ENCODE measurements around the gene CACNA2D1. TPM values are rescaled to one million over a fixed set of nuclear protein-coding genes. Genes with fewer than 3 reads are reported as not detected.

Gene CACNA2D1
- total RNA-seq, 1 donor from 2014 or later, result not detected

GRCh38 chr7:82221152-82221674, 222.4 kb downstream of the CACNA2D1 start:
- no peaks in the 10 kb centered on the region for H3K36me3 Mint-ChIP-seq (ENCODE audit: low read depth)
- H3K27me3 Mint-ChIP-seq, result no peaks in the 10 kb centered on the region
- H3K4me1 Mint-ChIP-seq, result no peaks in the 10 kb centered on the region
- H3K9me3 Mint-ChIP-seq, result no peaks in the 10 kb centered on the region
- no peak overlapping the region for H3K27ac Mint-ChIP-seq
- no peak for DNase-seq
- H3K4me3 Mint-ChIP-seq, result no peak overlapping the region
- intact Hi-C loops (cut with micrococcal nuclease), result no loop called here

- no peaks in the 10 kb centered on the region for H3K9me3 Mint-ChIP-seq
- DNase-seq, result no peak
- intact Hi-C loops (cut with micrococcal nuclease), result no loop called here
- no peak overlapping the region for H3K4me3 Mint-ChIP-seq
- no peaks in the 10 kb centered on the region for H3K36me3 Mint-ChIP-seq (ENCODE audit: low read depth)
- no peaks in the 10 kb centered on the region for H3K27me3 Mint-ChIP-seq
- no peak overlapping the region for H3K27ac Mint-ChIP-seq
- H3K4me1 Mint-ChIP-seq, result no peaks in the 10 kb centered on the region
Measured at GRCh38 chr7:82212466-82212865, 231.1 kb downstream of the CACNA2D1 start.

GRCh38 chr7:82211333-82211732, 232.2 kb downstream of the CACNA2D1 start:
- H3K36me3 Mint-ChIP-seq (ENCODE audit: low read depth), result no peaks in the 10 kb centered on the region
- no peak for DNase-seq
- H3K4me1 Mint-ChIP-seq, result no peaks in the 10 kb centered on the region
- H3K27me3 Mint-ChIP-seq, result no peaks in the 10 kb centered on the region
- H3K4me3 Mint-ChIP-seq, result no peak overlapping the region
- no peaks in the 10 kb centered on the region for H3K9me3 Mint-ChIP-seq
- intact Hi-C loops (cut with micrococcal nuclease), result no loop called here
- H3K27ac Mint-ChIP-seq, result no peak overlapping the region

GRCh38 chr7:82210416-82211184, 233.0 kb downstream of the CACNA2D1 start:
- no peak for DNase-seq
- Mint-ChIP-seq H3K27me3 (no peaks in the 10 kb centered on the region), H3K27ac (no peak overlapping the region), H3K9me3 (no peaks in the 10 kb centered on the region), H3K36me3 (ENCODE audit: low read depth) (no peaks in the 10 kb centered on the region), H3K4me3 (no peak overlapping the region), H3K4me1 (no peaks in the 10 kb centered on the region)
- intact Hi-C loops (cut with micrococcal nuclease), result no loop called here

- H3K4me1 Mint-ChIP-seq, result no peaks in the 10 kb centered on the region
- no peaks in the 10 kb centered on the region for H3K27me3 Mint-ChIP-seq
- H3K27ac Mint-ChIP-seq, result no peak overlapping the region
- intact Hi-C loops (cut with micrococcal nuclease), result no loop called here
- H3K36me3 Mint-ChIP-seq (ENCODE audit: low read depth), result no peaks in the 10 kb centered on the region
- no peak overlapping the region for H3K4me3 Mint-ChIP-seq
- H3K9me3 Mint-ChIP-seq, result no peaks in the 10 kb centered on the region
- DNase-seq, result no peak
Measured at GRCh38 chr7:82209179-82209747, 234.3 kb downstream of the CACNA2D1 start.

- Mint-ChIP-seq H3K4me3 (no peak overlapping the region), H3K4me1 (no peaks in the 10 kb centered on the region), H3K27ac (no peak overlapping the region), H3K9me3 (no peaks in the 10 kb centered on the region), H3K36me3 (ENCODE audit: low read depth) (no peaks in the 10 kb centered on the region), H3K27me3 (no peaks in the 10 kb centered on the region)
- intact Hi-C loops (cut with micrococcal nuclease), result no loop called here
- no peak for DNase-seq
Measured at GRCh38 chr7:82204694-82205093, 238.9 kb downstream of the CACNA2D1 start.

GRCh38 chr7:82202965-82203364, 240.6 kb downstream of the CACNA2D1 start:
- Mint-ChIP-seq H3K4me3 (no peak overlapping the region), H3K27me3 (no peaks in the 10 kb centered on the region), H3K27ac (no peak overlapping the region), H3K36me3 (ENCODE audit: low read depth) (no peaks in the 10 kb centered on the region), H3K9me3 (no peaks in the 10 kb centered on the region), H3K4me1 (no peaks in the 10 kb centered on the region)
- intact Hi-C loops (cut with micrococcal nuclease), result no loop called here
- no peak for DNase-seq

GRCh38 chr7:82202107-82202506, 241.5 kb downstream of the CACNA2D1 start:
- no peak for DNase-seq
- Mint-ChIP-seq H3K27ac (no peak overlapping the region), H3K9me3 (no peaks in the 10 kb centered on the region), H3K27me3 (no peaks in the 10 kb centered on the region), H3K4me1 (no peaks in the 10 kb centered on the region), H3K36me3 (ENCODE audit: low read depth) (no peaks in the 10 kb centered on the region), H3K4me3 (no peak overlapping the region)
- intact Hi-C loops (cut with micrococcal nuclease), result no loop called here

GRCh38 chr7:82200601-82201000, 243.0 kb downstream of the CACNA2D1 start:
- Mint-ChIP-seq H3K9me3 (no peaks in the 10 kb centered on the region), H3K4me3 (no peak overlapping the region), H3K27ac (no peak overlapping the region), H3K36me3 (ENCODE audit: low read depth) (no peaks in the 10 kb centered on the region), H3K27me3 (no peaks in the 10 kb centered on the region), H3K4me1 (no peaks in the 10 kb centered on the region)
- DNase-seq, result no peak
- intact Hi-C loops (cut with micrococcal nuclease), result no loop called here

GRCh38 chr7:82194016-82194643, 249.4 kb downstream of the CACNA2D1 start:
- Mint-ChIP-seq H3K27me3 (no peaks in the 10 kb centered on the region), H3K9me3 (no peaks in the 10 kb centered on the region), H3K36me3 (ENCODE audit: low read depth) (no peaks in the 10 kb centered on the region), H3K4me1 (no peaks in the 10 kb centered on the region), H3K4me3 (no peak overlapping the region), H3K27ac (no peak overlapping the region)
- no peak for DNase-seq
- intact Hi-C loops (cut with micrococcal nuclease), result no loop called here

GRCh38 chr7:82188636-82189035, 254.9 kb downstream of the CACNA2D1 start:
- H3K36me3 Mint-ChIP-seq (ENCODE audit: low read depth), result no peaks in the 10 kb centered on the region
- intact Hi-C loops (cut with micrococcal nuclease), result no loop called here
- no peak for DNase-seq

GRCh38 chr7:82185443-82185842, 258.1 kb downstream of the CACNA2D1 start:
- no peak overlapping the region for H3K27ac Mint-ChIP-seq
- H3K9me3 Mint-ChIP-seq, result no peaks in the 10 kb centered on the region
- H3K27me3 Mint-ChIP-seq, result no peaks in the 10 kb centered on the region
- intact Hi-C loops (cut with micrococcal nuclease), result no loop called here
- DNase-seq, result no peak
- no peaks in the 10 kb centered on the region for H3K4me1 Mint-ChIP-seq
- H3K36me3 Mint-ChIP-seq (ENCODE audit: low read depth), result no peaks in the 10 kb centered on the region
- H3K4me3 Mint-ChIP-seq, result no peak overlapping the region

More at GRCh38 chr7:82188636-82189035, 254.9 kb downstream of the CACNA2D1 start:
- Mint-ChIP-seq H3K9me3 (no peaks in the 10 kb centered on the region), H3K4me1 (no peaks in the 10 kb centered on the region), H3K27ac (no peak overlapping the region), H3K27me3 (no peaks in the 10 kb centered on the region), H3K4me3 (no peak overlapping the region)

GRCh38 chr7:82183634-82184033, 259.9 kb downstream of the CACNA2D1 start:
- intact Hi-C loops (cut with micrococcal nuclease), result no loop called here
- no peaks in the 10 kb centered on the region for H3K36me3 Mint-ChIP-seq (ENCODE audit: low read depth)
- no peaks in the 10 kb centered on the region for H3K9me3 Mint-ChIP-seq
- no peaks in the 10 kb centered on the region for H3K4me1 Mint-ChIP-seq
- no peaks in the 10 kb centered on the region for H3K27me3 Mint-ChIP-seq
- no peak overlapping the region for H3K27ac Mint-ChIP-seq
- H3K4me3 Mint-ChIP-seq, result no peak overlapping the region
- no peak for DNase-seq

GRCh38 chr7:82179311-82179710, 264.3 kb downstream of the CACNA2D1 start:
- intact Hi-C loops (cut with micrococcal nuclease), result no loop called here
- H3K4me1 Mint-ChIP-seq, result no peaks in the 10 kb centered on the region
- DNase-seq, result no peak
- H3K27me3 Mint-ChIP-seq, result no peaks in the 10 kb centered on the region
- H3K36me3 Mint-ChIP-seq (ENCODE audit: low read depth), result no peaks in the 10 kb centered on the region
- no peak overlapping the region for H3K4me3 Mint-ChIP-seq
- no peak overlapping the region for H3K27ac Mint-ChIP-seq
- H3K9me3 Mint-ChIP-seq, result no peaks in the 10 kb centered on the region
